ENCODE data around the gene PALLD. TPM values are rescaled to one million over a fixed set of nuclear protein-coding genes. Genes with fewer than 3 reads are reported as not detected.

Gene PALLD
- polyA plus RNA-seq, 3 donors: 6.1 to 11.8 (median 9.9) TPM

DNA sequence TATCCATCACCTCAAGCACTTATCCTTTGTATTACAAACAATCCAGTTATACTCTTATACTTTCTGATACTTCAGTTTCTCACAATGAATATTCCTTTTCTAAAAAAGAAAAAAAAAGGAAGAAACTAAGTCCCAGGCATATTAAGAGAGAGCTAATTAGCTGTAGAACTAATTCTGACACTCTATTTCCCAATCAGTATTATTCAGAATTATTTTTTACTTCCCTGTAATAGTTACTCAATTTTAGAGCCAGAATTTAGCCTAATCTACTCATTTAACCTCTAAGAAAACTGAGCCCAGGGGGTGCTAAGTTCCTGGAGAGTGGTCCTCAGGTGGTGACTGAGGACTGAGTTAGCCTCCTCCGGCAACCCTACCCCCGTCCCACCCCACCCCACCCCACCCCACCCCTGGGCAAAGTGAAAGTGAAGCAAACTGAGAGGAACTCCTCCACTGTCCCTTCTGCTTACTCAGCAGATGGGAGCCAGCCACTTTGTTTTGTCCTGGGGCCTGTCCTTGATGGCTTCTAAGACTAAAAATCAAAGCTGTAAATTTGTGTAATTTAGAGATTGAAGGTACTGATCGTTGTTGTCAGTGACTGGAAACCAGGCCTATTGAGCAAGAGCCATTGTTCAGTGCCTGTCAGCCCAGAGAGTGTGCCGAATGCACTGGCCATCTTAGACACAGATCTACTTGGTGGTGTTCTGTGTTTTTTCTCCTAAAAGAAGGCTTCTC lies 351.1 kb downstream of the PALLD start:
- Mint-ChIP-seq H3K36me3 (no peaks in the 10 kb centered on the region), H3K4me3 (peak overlapping the region; percentile 66 to 69), H3K27ac (peak overlapping the region; percentile 75 to 96 (median 85)), H3K27me3 (ENCODE audit: low read depth in 3 of 3) (peaks cover 0 to 3% (median 0%) of the 10 kb centered on the region in 3 donors), H3K4me1 (peaks cover 30% of the 10 kb centered on the region), H3K9me3 (no peaks in the 10 kb centered on the region)
- Histone ChIP-seq H3K27me3 (ENCODE audit: control insufficient read depth in 2 of 2, insufficient read depth in 2 of 2, low read length in 2 of 2) (no peaks in the 10 kb centered on the region), H3K27ac (ENCODE audit: low read depth in 1 of 2, low read length in 2 of 2) (peak overlapping the region; percentile 31 to 81), H3K9me3 (replicated peaks in 1 of 2; ENCODE audit: control insufficient read depth in 1 of 2, insufficient read depth in 1 of 2, low read length in 2 of 2) (no peaks in the 10 kb centered on the region), H3K79me2 (ENCODE audit: insufficient read depth, low read length) (no peaks in the 10 kb centered on the region), H3K9ac (ENCODE audit: insufficient read depth, low read length, poor library complexity, severe bottlenecking) (peak overlapping the region; percentile 35), H4K20me1 (ENCODE audit: insufficient read depth, low read length) (no peaks in the 10 kb centered on the region), H3K4me1 (ENCODE audit: control insufficient read depth in 1 of 2, insufficient read depth in 2 of 2, low read length in 2 of 2) (peaks cover 15 to 30% of the 10 kb centered on the region in 2 donors), H3K4me2 (replicated peaks; ENCODE audit: extremely low read depth, low read length, poor library complexity, severe bottlenecking) (peak overlapping the region; percentile 56), H2AFZ (ENCODE audit: insufficient read depth, low read depth, low read length, poor library complexity, severe bottlenecking) (peak overlapping the region; percentile 83), H3K36me3 (replicated peaks in 1 of 2; ENCODE audit: control insufficient read depth in 1 of 2, insufficient read depth in 2 of 2, low read length in 2 of 2) (no peaks in the 10 kb centered on the region), H3K4me3 (replicated peaks in 1 of 3; ENCODE audit: low read depth in 2 of 3, low read length in 3 of 3) (peak overlapping the region; percentile 19 to 59 (median 50))
- TF ChIP-seq, protein P1, sequence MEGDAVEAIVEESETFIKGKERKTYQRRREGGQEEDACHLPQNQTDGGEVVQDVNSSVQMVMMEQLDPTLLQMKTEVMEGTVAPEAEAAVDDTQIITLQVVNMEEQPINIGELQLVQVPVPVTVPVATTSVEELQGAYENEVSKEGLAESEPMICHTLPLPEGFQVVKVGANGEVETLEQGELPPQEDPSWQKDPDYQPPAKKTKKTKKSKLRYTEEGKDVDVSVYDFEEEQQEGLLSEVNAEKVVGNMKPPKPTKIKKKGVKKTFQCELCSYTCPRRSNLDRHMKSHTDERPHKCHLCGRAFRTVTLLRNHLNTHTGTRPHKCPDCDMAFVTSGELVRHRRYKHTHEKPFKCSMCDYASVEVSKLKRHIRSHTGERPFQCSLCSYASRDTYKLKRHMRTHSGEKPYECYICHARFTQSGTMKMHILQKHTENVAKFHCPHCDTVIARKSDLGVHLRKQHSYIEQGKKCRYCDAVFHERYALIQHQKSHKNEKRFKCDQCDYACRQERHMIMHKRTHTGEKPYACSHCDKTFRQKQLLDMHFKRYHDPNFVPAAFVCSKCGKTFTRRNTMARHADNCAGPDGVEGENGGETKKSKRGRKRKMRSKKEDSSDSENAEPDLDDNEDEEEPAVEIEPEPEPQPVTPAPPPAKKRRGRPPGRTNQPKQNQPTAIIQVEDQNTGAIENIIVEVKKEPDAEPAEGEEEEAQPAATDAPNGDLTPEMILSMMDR (IDR thresholded peaks at IDR 0.05): no peak
- 0% methylated on average over 1 of the region's 4 CpGs for WGBS (ENCODE audit: insufficient coverage)
- intact Hi-C loops (cut with micrococcal nuclease): no loop called here
- DNase-seq: peak; percentile 28 to 61 (median 28)

DNA sequence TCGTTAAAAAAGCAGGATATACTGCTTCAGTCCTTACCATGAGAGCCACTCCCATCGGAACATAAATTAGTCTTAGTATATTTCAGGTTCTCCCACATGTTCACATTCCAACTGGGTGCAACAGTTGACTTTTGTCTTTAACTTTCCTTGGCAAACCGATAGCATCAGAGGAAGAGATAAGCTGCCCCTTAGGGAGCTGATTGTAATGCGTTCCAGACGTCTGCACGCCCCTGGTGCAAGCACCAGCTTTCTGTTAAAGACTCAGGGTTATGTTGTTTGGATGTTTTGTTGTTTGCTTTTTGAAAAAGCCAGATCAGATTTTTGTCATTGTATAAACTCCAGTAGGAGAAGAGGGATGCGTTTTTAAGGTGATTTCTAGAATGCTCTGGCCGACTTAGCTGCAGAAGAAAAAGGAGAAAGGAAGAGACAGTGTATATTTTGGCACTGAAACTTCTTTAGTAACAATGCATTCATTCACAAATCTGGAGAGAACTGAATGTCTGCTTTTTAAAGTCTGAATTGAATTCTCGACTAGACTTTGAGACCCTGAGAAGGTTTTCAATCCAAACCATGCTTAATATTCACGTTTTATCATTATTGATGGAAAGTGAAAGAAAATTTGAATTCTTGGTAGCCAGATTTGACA lies 352.3 kb downstream of the PALLD start:
- TF ChIP-seq, protein P1 (IDR thresholded peaks at IDR 0.05): no peak
- intact Hi-C loops (cut with micrococcal nuclease): no loop called here
- Mint-ChIP-seq H3K4me3 (peak overlapping the region; percentile 21 to 79), H3K27me3 (ENCODE audit: low read depth in 3 of 3) (peaks cover 0 to 5% (median 3%) of the 10 kb centered on the region in 3 donors), H3K36me3 (no peaks in the 10 kb centered on the region), H3K9me3 (no peaks in the 10 kb centered on the region), H3K4me1 (peaks cover 42% of the 10 kb centered on the region), H3K27ac (no peak overlapping the region)
- no peaks in the 10 kb centered on the region for H3K27me3 ChIP-seq (ENCODE audit: control insufficient read depth in 2 of 2, insufficient read depth in 2 of 2, low read length in 2 of 2)
- DNase-seq: no peak
- no peaks in the 10 kb centered on the region for H3K79me2 ChIP-seq (ENCODE audit: insufficient read depth, low read length)
- H3K9me3 ChIP-seq (replicated peaks in 1 of 2; ENCODE audit: control insufficient read depth in 1 of 2, insufficient read depth in 1 of 2, low read length in 2 of 2): no peaks in the 10 kb centered on the region
- peak overlapping the region; percentile 83 for H2AFZ ChIP-seq (ENCODE audit: insufficient read depth, low read depth, low read length, poor library complexity, severe bottlenecking)
- H3K4me1 ChIP-seq (ENCODE audit: control insufficient read depth in 1 of 2, insufficient read depth in 2 of 2, low read length in 2 of 2): peaks cover 26 to 41% of the 10 kb centered on the region in 2 donors
- 47% methylated on average over 5 of the region's 10 CpGs for WGBS (ENCODE audit: insufficient coverage)
- peak overlapping the region; percentile 56 for H3K4me2 ChIP-seq (replicated peaks; ENCODE audit: extremely low read depth, low read length, poor library complexity, severe bottlenecking)
- peak overlapping the region in 1 of 3 experiments; percentile 8 for H3K4me3 ChIP-seq (replicated peaks in 1 of 3; ENCODE audit: low read depth in 2 of 3, low read length in 3 of 3)
- no peaks in the 10 kb centered on the region for H4K20me1 ChIP-seq (ENCODE audit: insufficient read depth, low read length)
- H3K9ac ChIP-seq (ENCODE audit: insufficient read depth, low read length, poor library complexity, severe bottlenecking): no peak overlapping the region
- no peaks in the 10 kb centered on the region for H3K36me3 ChIP-seq (replicated peaks in 1 of 2; ENCODE audit: control insufficient read depth in 1 of 2, insufficient read depth in 2 of 2, low read length in 2 of 2)
- H3K27ac ChIP-seq (ENCODE audit: low read depth in 1 of 2, low read length in 2 of 2): no peak overlapping the region

Measured in CD14-positive monocyte (primary cell).